Ecto neural progenitor cell (in vitro differentiated cells): ENCODE measurements around the gene PTCD2.
A peak's percentile ranks its signal among the peaks of the same experiment; 100 is the strongest.
"Not testable (repeated sequence)": the region's sequence is repeated elsewhere in the genome, so short reads cannot be mapped to it uniquely, and the experiment has no call there.

Source experiments
- DNase-seq: peaks from one replicate; pipeline ENCODE4 v3.0.0-alpha.2; 2018; ENCODE audit warnings: low spot score

PTCD2 gene

GRCh38 chr5:72296256-72296655, 23.9 kb upstream of the PTCD2 start:
- no peak for DNase-seq

- DNase-seq = not testable (repeated sequence)
These were observed 22.0 kb upstream of the PTCD2 start for GRCh38 chr5:72298136-72298535.

DNA sequence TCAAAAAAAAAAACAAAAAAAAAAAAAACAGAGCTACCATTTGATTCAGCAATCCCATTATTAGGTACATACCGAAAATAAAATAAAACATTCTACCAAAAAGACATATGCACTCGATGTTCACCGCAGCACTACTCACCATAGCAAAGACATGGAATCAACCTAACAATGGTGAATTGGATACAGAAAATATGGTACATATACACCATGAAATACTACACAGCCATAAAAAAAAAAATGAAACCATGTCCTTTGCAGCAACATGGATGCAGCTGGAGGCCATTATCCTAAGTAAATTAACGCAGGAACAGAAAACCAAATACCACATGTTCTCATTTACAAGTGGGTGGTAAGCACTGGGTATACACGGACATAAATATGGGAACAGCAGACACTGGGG, 21.5 kb upstream of the PTCD2 start:
- DNase-seq = no peak

DNA sequence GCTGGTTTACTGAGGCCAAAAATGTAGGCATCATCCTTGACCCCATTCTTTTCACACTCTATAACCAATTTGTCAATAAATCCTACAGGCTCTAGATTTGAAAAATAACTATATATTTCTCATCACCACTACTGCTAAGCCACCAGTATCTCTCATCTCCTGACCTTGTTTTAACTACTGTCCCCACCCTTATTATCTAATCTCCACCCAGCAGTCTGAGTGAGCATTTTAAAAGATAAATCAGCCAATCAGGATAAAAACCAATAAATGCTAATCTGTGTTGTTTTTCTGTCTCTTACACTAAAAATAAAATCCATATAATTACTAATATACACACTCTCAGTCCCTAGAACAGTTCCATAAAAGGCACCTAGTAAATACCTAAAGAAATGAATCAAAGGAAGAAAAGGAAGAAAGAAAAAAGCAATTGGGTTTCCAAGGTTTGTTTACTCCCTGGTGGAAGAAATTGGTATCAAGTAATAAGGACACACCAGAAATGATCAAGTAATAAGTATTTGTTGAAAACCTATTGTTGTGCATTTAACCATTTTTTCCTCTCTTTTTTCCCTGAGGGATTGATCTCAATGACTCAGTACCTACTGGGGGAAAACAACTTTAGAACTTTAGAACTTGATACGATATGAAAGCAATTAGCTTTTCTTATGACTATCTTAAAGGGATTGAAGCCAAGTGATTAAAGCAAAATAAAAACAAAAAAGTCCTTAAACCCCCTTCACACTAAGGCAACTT, 19.4 kb upstream of the PTCD2 start:
- DNase-seq = no peak

DNA sequence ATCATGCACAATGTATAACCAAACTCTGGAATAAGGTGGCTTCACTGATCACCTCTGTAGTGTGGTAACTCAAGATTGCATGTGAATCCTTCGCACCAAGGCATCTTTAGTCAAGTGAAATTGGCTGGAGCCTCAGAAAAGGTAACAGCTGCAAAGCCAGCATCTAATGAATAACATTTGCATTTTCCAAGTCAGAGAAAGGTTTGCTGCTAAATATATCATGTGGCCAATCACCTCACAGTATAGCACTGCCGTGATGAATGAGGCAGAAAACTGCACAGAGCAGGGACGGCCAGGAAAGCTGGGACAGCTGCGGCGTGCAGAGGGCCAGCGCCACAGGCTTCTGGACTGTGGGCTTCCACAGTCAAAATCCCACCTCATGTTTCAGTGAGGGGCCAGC, 18.6 kb upstream of the PTCD2 start:
- peak; percentile 54 for DNase-seq

- no peak for DNase-seq
These were observed 18.0 kb upstream of the PTCD2 start for GRCh38 chr5:72302171-72302570.

DNA sequence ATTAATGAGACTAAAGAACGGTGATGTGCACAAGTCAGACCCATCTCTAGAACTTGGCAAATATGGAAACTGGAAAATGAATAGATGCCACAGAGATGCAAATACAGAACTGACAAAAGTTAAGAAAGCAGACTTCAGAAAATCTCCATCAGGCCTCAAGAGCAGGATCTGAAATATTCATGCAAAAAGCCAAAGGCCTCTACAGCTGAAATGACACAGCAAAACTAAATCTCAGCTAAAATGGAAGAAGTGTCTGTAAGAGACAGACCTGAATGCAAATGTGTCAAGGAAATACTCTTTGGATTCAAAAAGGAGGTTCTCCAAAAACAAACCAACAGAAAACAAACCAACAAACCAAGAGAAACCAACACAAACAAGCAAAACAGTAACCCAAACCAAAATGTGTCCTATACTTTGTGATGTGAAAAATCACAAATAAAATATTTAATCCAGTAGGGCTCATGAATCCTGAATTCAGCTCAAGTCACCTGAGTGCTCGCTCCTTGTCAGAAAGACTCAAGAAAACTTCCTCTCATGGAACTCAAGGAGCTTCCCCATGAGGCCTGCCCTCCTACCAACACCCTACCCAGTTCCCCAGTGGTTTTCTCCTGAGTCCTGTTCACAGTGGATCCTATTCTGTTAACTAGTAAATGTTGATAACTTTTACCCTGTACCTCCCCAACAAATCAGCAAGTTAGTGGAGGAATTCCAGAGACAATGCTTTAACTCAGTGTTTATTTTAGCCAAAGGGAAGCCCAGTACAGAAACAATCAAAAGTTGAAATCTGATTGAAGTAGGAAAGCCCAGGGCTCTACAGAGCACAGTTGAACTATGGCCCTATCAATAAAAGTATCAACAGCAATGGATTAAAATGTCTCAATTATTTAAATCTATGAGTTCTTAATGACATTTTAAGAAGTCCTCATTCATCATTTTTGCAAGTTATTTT, 14.7 kb upstream of the PTCD2 start:
- DNase-seq = no peak

GRCh38 chr5:72307573-72307967, 12.6 kb upstream of the PTCD2 start:
- no peak for DNase-seq

DNA sequence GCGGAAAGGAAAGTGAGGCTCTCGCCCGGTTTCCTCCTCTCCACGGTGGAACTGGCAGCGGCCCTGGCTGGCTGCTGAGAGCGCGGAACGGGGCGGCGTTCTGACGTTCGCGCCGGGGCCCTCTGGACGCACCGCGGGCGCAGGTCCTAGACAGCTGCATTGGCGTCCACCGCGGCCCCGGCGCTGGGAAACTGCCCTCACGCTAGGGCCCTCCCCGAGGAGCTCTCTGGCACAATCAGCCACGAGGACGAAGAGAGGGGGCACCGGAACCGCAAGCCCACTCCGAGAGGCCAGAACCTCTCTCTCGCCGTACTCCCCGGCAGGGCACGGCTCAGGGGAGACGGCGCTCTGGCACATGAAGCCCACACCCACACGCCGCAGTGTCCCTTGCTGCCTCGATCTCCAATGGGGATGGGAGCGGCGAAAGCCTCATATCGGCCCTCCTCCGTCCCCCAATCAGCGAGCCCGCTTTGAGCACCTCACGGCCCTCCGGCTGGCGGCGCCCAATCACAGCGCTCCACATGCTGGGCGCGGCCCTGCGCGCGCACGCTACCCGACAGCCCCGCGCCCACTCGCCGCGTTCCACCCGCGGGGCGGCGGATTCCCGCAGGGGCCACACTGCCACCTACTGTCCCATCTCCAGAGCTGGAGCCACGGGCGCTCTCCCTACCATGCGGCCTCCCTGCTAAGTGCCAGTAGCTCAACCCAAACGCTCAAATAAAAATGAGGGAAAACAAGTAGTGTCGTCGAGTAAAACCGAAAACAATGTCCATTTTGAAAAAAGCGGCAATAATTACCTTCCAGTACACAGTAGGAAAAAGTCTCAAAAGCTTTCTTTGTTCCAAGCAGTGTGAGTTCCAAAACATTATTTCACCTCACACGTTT, 12.0 kb upstream of the PTCD2 start:
- DNase-seq = peak; percentile 97

- DNase-seq = no peak
These were observed 11.4 kb upstream of the PTCD2 start for GRCh38 chr5:72308853-72309191.

DNA sequence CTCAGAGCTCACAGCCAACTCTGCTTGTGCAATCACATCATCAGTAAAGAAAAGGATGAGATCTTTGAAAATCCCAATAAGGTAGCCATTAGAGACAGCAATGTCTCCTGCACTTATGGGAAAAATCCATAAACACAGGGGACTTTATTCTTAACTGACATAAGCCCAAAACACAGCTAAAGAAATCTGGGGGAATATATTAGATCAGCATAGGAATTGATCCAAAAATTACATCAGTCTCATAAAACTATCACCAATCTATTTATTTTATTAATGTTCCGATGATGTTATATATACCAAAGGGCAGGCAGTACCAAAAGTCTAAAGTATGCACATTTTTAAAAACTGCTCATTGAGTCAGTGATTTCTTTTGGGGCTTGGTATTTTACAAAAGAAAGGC, 7.0 kb upstream of the PTCD2 start:
- DNase-seq = no peak

GRCh38 chr5:72314571-72315172, 5.5 kb upstream of the PTCD2 start:
- no peak for DNase-seq

GRCh38 chr5:72319435-72319975, 668 bp upstream of the PTCD2 start:
- peak; percentile 62 for DNase-seq

GRCh38 chr5:72324189-72324825, 4.1 kb downstream of the PTCD2 start:
- no peak for DNase-seq

DNA sequence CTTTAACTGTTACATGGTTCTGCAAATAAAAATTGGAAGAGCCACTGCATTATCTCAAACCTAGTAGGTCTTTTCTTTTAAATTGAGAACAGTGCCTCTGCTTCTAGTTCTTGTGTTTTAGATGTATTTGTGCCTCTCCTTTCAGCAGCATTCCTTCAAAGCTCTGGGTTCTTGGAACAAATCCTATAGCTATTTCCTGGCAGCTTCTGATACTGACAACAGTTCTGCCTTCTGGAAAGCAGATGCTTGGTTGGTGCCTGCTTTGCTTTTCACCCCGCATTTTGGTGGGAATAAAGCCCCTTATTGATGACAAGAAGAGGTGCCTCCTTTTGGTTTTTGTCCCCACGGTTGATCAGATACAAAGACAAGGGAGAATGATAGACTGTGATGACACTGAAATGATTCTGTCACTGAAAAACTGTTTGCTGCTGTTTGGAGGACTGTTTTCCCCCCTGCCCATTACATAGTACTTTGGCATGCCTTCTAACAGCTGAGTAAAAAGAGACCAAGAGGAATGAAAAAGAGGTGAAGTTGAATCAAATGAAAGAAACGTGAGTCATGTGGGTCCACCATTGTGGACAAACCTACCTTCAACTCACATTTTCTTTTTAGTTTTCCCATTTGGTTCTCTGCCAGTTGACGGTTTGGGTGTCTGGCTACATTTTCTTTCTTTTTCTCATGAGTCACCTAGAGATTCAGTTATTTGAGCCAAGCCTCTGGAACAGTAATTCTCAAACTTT, 5.6 kb downstream of the PTCD2 start:
- no peak for DNase-seq

DNA sequence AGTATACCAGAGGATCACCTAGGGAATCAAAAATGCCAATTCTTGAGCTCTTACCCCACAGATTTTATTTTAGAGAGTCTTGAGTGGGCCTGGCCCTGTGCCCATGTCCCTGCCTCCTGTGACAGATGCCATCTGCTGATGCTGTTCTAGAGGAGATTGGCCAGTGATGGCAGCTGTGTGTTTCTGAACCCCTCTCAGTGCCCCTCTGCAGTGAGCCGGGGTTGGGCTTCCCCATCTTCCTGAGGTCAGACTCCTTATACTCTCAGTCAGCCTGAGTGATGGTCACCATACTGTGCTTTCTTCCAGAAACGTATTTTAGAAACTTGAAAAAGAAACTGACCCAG, 6.1 kb downstream of the PTCD2 start:
- no peak for DNase-seq

DNA sequence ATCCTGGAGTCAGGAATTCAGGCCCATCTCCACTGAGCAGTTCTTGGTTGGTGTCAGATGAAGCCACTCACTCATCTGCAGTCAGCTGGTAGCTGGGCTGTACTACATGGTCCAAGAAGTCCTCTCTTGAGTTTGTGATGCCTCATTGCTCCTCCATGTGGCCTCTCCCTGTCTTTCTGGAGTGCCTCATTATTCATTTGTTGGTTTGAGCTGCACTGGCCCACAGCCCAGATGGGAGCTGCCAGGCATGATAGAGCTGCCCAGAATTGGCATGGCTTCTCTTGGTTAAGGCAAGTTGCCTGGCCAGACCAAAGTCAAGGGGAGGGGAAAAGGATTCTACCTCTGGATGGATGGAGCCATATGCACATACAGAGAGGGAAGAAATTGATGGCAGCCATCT, 8.0 kb downstream of the PTCD2 start:
- DNase-seq = no peak

GRCh38 chr5:72330712-72331111, 10.5 kb downstream of the PTCD2 start:
- no peak for DNase-seq

DNA sequence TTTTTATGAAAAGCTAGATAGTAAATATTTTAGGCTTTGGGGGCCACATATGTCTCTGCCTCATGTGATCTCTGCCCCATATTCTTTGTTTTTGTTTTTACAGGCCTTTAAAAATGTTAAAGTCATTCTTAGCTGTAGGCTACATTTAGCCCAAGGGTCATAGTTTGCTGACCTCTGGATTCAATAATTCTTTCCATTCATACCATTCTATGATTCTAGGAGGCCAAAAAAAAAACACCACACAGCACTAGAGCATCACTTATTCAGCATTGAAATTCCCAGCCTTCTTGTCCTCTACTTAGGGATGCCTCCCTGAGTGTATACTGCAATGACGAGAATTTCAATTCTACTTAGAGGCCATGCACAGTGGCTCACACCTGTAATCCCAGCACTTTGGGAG, 17.0 kb downstream of the PTCD2 start:
- no peak for DNase-seq

DNA sequence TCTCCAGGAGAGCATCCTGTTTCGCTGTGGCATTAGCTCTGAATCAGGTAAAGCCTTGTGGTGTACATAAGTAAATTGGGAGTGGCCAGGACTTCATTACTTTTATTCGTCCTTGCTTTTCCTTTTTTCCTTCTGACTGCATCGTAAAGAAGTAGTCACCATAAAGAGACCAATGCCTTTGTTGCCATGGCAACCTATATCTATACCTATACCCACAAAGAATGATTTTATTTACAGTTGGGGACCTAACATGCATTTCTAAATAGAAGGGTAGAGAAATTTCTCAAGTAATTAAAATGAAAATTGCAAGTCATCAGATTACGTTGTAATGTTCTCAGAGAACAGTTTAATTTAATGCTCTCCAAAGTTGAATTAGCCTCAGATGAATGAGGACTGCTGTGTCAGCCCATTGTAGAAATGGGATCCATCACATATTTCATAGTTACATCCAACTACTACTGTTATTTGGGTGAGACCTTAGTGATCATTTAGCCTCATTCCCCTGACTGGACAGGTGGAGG, 18.6 kb downstream of the PTCD2 start:
- DNase-seq = no peak
